Stimulated activated CD8-positive, alpha-beta memory T cell treated with anti-CD3 and anti-CD28 coated beads, Interleukin-7, amount 100 ng/mL, for 1 hour (primary cell): Measurements from ENCODE around the gene DLGAP1.
"Not testable (repeated sequence)": the region's sequence is repeated elsewhere in the genome, so short reads cannot be mapped to it uniquely, and the experiment has no call there.

Experiments used
- DNase-seq, 2 donors: peaks; one replicate each; pipeline ENCODE4 v3.0.0-alpha.2; 2020; ENCODE audit warnings: low read depth in 2 of 2

Gene DLGAP1

GRCh38 chr18:4385876-4386275, 69.2 kb downstream of the DLGAP1 start:
- no peak for DNase-seq

DNA sequence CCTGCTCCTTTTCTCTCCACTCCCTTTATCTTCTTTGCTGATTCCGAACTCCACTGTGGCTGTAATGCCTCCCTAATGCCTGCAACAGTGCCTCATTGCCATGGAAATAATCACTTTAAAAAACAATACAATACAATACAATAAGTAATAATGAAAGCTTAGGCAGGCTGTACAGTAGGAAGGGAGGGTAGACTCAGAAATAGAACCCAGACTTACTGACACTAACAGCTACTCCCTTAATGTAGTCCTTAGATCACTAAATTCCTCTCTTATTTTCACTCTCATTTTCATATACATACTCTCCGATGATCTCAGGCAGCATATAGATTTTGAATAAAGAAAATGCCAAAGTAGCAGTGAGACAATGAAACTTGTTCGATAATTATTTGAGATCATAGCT, 70.2 kb downstream of the DLGAP1 start:
- DNase-seq, result no peak

DNA sequence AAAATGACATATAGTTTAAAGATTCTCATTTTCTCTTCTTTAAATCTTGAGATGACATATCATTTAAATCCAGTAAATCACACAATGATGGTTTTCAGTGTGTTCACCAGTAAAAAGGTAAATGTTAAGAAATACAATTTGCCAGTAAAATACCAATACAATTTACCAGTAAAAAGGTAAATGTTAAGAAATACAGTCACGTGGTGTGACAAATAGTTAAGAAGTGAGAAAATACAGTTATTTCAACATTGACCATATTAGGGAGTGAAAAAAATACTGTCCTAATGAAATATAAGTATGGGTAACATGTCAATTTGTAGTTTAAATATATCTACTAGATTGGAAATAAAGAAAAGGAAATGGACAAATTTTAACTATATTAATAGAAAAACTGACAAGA, 80.5 kb downstream of the DLGAP1 start:
- DNase-seq, result no peak

DNA sequence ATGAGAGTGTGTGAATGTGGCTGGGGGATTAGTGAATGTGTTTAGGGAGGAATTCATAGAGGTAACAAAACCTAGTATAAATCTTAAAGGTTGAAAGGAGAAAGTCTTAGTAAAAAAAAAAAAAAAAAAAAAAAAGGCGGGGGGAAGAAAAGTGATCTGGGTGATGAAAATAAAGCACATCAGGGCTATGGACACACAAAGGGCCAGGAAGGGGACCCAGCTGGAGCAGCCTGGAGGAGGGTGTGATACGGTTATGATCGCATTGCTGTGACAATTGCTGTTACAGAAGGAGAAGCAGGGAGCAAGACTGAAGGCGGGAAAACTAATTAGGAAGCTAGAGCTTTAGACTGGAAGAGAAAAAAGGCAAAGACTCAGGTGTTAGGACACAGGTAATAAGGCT, 85.4 kb downstream of the DLGAP1 start:
- DNase-seq, result no peak

GRCh38 chr18:4360221-4360715, 94.8 kb downstream of the DLGAP1 start:
- no peak for DNase-seq

- no peak for DNase-seq
Measured at GRCh38 chr18:4358618-4359017, 96.5 kb downstream of the DLGAP1 start.

GRCh38 chr18:4357579-4357978, 97.5 kb downstream of the DLGAP1 start:
- DNase-seq, result no peak

- DNase-seq, result no peak
Measured at GRCh38 chr18:4356929-4357328, 98.2 kb downstream of the DLGAP1 start.

DNA sequence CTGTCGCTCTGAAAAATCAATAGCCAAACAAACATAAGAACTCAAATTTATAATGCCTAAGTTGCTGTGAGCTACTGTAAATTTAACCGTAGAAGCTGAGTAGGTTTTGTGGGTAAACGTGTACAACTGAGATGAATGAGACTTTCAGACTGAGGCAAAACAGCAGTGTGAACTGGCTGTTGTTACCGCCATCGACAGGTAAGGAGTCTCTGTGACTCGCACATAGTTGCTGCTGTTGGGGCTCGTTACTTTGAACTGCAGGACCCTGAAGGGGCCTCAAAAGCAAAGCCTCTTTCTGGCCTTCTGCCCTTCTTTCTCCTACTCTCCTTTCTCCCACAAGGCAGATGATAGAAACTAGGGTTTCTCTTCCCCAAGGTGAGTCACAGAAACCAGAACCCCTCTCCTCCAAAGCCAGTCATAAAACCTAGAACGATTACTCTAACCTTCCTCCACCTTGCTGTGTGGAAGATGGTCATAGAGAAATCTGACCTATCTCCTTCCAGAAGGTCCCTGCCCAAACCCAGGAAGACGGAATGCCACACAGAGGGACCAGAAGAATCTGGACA, 101.2 kb downstream of the DLGAP1 start:
- DNase-seq, result no peak

- no peak for DNase-seq
Measured at GRCh38 chr18:4352746-4353551, 102.2 kb downstream of the DLGAP1 start.

- DNase-seq, result no peak
Measured at GRCh38 chr18:4351005-4351404, 104.1 kb downstream of the DLGAP1 start.

GRCh38 chr18:4335386-4335785, 119.7 kb downstream of the DLGAP1 start:
- DNase-seq, result no peak

- no peak for DNase-seq
Measured at GRCh38 chr18:4333043-4333442, 122.1 kb downstream of the DLGAP1 start.

DNA sequence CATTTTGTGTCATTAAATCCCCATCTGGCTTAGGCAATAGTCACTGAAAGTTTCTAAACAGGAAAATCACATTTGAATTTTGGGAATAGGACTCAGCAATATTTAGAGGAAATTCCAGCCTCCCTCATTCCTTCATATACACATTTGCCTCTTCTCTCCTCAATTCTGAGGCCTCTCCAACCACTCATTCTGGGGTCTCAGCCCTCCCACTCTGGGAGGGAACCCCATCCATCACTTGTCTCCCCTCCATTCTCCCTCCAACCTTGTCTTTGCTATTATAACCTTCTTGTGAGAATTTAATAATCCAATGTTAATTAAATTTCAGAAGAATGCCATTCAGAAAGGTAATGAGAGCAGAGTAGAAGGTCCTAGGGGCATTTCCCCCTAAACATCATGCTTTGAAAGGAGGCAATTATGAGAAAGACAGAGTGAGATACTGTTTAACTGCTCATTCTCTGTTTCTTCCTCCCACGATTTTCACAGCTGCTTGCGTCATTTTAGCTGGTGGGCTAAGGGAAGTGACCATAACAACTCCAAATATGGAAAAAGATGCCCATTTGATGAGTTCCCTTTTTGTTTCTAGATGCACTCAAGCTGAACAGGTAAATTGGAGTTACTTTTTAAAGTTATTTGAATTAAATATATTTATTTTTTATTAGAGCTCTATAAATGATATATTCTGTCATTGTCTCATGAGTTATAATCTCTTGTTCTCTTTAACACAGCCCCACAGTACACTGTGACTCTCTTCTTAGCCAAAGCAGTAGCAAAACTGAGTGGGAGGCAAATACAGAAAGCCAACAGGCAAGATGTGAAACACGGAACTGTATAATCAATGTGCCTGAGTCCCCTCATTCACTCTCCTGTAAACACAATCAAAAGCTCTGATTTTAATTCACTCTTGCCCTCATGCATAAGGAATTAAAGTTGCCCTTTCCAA, 135.1 kb downstream of the DLGAP1 start:
- no peak for DNase-seq

DNA sequence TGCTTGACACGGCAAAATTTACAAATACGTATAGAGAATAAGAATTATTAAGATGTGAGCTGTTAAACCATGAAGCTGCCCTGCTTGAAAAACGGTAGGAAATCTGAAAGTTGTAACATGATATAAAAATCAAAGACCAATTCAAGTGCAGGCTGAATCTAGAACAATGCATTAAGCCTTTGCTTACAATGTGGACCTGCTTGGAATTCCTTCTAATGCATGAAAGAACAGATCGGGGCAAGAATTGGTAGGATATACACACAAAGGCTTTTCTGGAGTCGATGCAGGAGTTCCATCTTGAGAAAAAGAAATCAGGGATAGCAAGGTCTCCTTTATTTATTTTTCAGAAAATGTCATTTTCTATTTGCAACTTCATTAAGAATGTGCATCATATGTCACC, 136.8 kb downstream of the DLGAP1 start:
- no peak for DNase-seq

DNA sequence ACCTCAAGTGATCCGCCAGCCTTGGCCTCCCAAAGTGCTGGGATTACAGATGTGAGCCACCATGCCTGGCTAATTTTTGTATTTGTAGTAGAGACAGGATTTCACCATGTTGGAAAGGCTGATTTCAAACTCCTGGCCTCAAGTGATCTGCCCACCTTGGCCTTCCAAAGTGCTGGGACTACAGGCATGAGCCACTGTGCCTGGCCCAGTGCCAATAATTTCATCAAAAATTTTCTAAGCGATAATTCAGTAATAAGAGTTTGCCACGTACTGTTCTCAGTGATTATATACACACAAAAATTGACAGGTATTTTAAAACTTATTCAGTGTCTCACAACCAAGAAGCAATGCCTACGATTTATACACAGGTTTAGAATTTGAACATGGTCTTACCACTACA, 143.2 kb downstream of the DLGAP1 start:
- not testable (repeated sequence) for DNase-seq

DNA sequence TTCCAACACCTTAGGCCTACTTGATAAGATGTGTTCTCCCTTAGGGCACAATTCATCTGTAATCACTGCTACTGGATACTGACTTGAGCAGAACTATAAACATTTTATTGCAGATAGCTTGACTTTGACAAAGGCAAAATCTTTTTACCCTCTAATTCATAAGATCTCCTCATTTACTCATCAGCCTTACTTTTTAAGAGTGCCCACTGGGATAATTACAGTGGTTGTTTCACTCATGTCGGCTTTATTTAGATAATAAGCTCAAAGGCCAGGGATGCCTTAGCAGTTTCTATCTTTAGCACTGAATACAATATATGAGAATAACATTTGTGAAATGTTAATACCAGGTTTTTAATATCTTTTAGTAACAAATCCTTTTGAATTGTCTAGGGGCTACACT, 144.0 kb downstream of the DLGAP1 start:
- DNase-seq, result no peak

- no peak for DNase-seq
Measured at GRCh38 chr18:4309227-4309626, 145.9 kb downstream of the DLGAP1 start.

- DNase-seq, result no peak
Measured at GRCh38 chr18:4308576-4308975, 146.5 kb downstream of the DLGAP1 start.

- DNase-seq, result no peak
Measured at GRCh38 chr18:4299395-4299794, 155.7 kb downstream of the DLGAP1 start.

- DNase-seq, result no peak
Measured at GRCh38 chr18:4293337-4293736, 161.8 kb downstream of the DLGAP1 start.

DNA sequence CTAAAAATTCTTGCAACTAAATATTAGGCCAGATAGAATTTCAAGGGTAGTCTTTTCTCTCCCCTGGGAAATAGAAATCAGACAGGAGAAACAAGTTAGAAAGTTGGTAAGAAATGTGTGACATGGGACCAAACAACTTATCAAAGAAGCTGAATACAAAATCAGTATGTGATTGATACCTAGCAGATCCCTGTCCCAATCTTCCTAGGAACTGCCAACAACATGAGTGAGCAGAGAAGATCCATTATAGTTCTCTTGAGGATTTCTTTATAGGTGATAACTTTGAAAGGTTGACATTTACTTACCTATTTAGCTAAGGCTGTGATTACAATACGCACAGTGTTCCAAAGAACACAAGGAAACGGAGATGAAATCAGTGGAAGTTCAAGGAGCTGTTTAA, 162.4 kb downstream of the DLGAP1 start:
- no peak for DNase-seq
